NCI-H1092 treated with DMSO at 0.1 percent for 48 hours (cell line): ENCODE measurements around the gene LAMC3.

Experiments
- DNase-seq: peaks from one replicate; lab custom pipeline; 2025; lab: John Stamatoyannopoulos, UW

The LAMC3 gene

GRCh38 chr9:131076347-131077195 lies 67.6 kb downstream of the LAMC3 start:
- no peak for DNase-seq

DNA sequence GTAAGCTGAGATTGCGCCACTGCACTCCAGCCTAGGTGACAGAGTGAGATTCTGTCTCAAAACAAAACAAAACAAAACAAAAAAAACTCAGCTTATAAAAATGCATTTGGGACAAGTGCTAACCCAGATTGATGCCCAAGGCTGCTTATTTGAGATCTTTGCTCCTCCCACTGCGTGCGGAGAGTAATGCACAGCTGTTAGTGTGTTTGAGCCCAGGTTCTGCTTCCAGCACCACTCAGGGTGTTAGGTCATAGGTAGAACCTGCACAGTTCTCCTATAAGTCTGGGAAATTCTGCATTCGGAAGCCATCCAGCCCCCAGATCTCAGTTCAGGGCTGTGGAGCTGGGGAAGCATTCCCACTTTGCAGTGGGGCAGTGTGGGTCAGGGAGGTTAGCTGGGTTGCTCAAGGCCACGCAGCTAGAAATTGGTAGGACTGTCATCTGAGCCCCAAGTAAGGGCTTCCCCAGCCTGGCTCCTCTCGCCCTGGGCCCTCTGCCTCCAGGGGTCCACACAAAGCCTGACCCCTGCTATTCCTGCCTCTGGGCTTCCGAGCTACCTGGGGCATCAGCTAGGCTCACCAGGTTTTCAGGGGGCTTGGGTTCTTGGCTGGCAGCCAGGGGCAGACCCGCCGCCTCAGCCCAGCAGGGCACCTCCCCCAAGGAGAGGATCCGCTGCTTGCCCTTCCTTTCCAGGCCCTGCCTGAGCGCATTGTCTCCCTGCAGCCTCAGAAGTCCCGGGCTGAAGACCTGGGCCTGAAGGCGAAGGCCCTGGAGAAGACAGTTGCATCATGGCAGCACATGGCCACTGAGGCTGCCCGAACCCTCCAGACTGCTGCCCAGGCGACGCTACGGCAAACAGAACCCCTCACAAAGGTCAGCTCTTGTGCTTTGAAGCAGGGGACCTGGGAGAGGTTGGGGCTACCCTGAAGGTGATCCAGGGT lies 69.7 kb downstream of the LAMC3 start:
- DNase-seq = no peak

DNA sequence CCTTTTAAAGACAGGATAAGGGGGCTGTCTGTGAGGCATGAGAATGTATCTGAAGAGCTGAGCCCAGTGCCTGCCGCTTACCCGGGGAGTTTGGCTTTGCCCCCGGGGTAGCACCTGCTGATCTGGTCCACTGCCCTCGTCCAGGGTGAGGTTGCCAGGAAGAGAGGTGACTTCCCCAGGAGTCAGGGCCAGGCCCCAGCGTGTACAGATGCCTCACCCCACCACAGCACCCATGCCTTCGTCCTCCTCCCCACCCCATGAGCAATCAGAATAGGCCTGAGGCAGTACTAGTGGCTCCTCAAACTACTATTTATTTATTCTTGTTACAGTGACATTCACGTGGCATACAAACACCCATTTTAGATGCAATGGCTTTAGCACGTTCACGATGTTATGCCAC lies 71.6 kb downstream of the LAMC3 start:
- DNase-seq = no peak

DNA sequence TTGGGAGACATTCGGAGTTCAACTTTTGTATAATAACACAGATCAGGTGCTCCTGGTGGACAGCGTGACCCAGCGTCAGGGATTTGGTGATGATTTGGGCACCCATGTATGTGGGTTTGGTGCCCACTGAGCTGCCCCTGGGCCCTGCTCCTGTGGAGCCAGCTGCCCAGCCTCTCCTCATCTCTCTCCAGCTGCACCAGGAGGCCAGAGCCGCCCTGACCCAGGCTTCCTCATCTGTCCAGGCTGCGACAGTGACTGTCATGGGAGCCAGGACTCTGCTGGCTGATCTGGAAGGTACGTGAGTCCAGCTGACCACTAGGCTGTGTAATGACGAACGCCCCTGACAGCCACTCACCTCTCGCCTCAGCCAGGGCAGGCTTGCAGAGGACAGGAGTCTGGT lies 72.9 kb downstream of the LAMC3 start:
- no peak for DNase-seq

GRCh38 chr9:131082774-131083512 lies 74.0 kb downstream of the LAMC3 start:
- no peak for DNase-seq

- no peak for DNase-seq
Observed at GRCh38 chr9:131084661-131085369, 75.8 kb downstream of the LAMC3 start.

GRCh38 chr9:131085370-131086122 lies 76.6 kb downstream of the LAMC3 start:
- no peak for DNase-seq

- DNase-seq = peak; percentile 50
Observed at GRCh38 chr9:131087354-131087893, 78.5 kb downstream of the LAMC3 start.

- no peak for DNase-seq
Observed at GRCh38 chr9:131090025-131090787, 81.2 kb downstream of the LAMC3 start.

- peak; percentile 7 for DNase-seq
Observed at GRCh38 chr9:131091352-131091992, 82.5 kb downstream of the LAMC3 start.

GRCh38 chr9:131092030-131092429 lies 83.1 kb downstream of the LAMC3 start:
- DNase-seq = no peak

GRCh38 chr9:131092548-131093440 lies 83.8 kb downstream of the LAMC3 start:
- no peak for DNase-seq

DNA sequence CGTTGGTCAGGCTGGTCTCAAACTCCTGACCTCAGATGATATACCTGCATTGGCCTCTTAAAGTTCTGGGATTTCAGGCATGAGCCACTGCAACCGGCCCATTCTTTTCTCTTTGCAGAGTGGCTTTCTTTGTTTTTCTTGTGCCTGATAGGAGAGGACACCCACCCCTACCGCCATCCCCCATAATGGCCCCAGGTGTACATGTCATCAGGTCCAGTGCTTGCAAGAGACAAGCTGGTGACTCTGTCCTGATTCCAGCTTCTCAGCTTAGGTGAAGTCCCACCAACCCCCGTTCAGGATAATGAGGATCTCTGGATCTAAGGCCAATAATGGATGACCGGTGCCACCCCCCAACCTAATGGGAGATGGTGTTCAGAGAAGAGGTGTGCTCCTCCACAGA lies 85.0 kb downstream of the LAMC3 start:
- no peak for DNase-seq

DNA sequence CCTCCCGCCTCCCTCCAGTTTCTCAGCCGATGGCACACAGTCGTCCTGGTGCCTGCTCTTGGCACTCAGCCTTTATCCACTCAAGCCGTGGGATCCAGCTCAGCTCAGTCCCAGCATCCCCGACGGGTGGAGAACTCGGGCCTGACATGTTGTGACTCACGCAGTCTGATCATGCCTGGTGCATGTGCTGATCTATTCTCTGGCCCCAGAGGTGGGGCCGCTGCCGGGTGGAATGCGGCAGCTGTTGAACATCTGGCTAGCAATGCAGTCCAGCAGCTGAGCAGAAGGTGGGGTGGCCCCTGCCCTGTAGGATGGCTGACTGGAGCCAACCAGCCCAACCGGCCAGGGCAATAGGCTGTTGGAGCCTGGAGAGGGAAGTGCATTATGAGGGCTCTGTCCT lies 85.6 kb downstream of the LAMC3 start:
- no peak for DNase-seq

- DNase-seq = no peak
Observed at GRCh38 chr9:131095666-131096268, 86.8 kb downstream of the LAMC3 start.

GRCh38 chr9:131096269-131097125 lies 87.5 kb downstream of the LAMC3 start, which contains the start of gene AIF1L:
TSS of gene AIF1L (plus strand) at chr9:131096531. CDS start at chr9:131096630, 99 bp downstream.
- peak; percentile 34 for DNase-seq
